GM21786 (cell line): ENCODE measurements around the gene MMP15.
"Not testable (repeated sequence)": the region's sequence is repeated elsewhere in the genome, so short reads cannot be mapped to it uniquely, and the experiment has no call there.

Experiments used
- ATAC-seq: cut with Tn5 transposase; IDR thresholded peaks from one replicate; pipeline ENCODE4 v1.9.1; 2021; ENCODE audit not compliant: unreplicated experiment

The MMP15 gene

GRCh38 chr16:58085584-58086251 lies 60.2 kb downstream of the MMP15 start:
- ATAC-seq, result no peak

GRCh38 chr16:58086381-58087208 lies 61.0 kb downstream of the MMP15 start:
- no peak for ATAC-seq

GRCh38 chr16:58087209-58087913 lies 61.8 kb downstream of the MMP15 start:
- ATAC-seq, result no peak

- no peak for ATAC-seq
Measured at GRCh38 chr16:58088091-58088490, 62.5 kb downstream of the MMP15 start.

- ATAC-seq, result not testable (repeated sequence)
Measured at GRCh38 chr16:58090396-58090795, 64.8 kb downstream of the MMP15 start.

DNA sequence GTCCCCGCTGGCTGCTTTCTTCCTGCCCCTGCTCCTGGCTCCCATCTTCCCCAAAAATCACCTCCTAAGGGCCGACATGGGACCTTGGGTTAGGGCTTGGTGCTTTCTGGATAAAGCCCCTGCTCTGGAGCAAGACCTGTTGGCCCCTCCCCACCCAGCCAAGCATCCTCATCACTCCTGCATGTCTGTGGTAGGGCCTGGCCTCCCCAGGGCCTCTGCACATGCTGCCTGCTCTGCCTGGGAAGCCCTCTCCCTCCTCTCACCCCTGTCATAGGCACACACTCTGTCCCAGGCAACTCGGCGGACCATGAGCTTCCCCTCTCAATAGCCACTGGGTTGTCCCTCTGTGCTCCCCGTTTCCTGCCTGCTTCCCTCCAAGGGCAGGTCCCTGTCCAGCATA lies 68.5 kb downstream of the MMP15 start:
- no peak for ATAC-seq

GRCh38 chr16:58094791-58095574 lies 69.4 kb downstream of the MMP15 start:
- no peak for ATAC-seq

DNA sequence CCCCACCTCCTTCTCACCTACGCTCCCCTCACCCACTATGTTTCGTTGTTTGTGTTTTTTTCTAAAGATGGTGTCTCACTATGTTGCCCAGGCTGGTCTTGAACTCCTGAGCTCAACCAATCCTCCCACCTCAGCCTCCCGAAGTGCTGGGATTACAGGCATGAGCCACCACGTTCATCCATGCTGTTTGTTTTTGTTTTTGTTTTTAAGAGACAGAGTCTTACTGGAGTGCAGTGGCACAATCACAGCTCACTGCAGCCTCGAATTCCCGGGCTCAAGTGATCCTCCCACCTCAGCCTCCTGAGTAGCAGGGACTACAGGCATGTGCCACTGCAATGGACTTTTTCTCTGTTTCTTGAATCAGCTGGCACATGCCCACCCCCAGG lies 70.0 kb downstream of the MMP15 start:
- ATAC-seq, result not testable (repeated sequence)

- ATAC-seq, result no peak
Measured at GRCh38 chr16:58096249-58096648, 70.7 kb downstream of the MMP15 start.
